GM12891 (cell line): ENCODE data around the gene CEP170B.
"Not testable (repeated sequence)": the region's sequence is repeated elsewhere in the genome, so short reads cannot be mapped to it uniquely, and the experiment has no call there.

Experiments
- DNase-seq: peaks from one replicate; pipeline ENCODE4 v3.0.0; 2011; ENCODE audit warnings: low spot score; ENCODE audit not compliant: insufficient read length
- FAIRE-seq: peaks from 2 replicates; lab custom pipeline; 2011; peaks lifted over from hg19 to GRCh38; lab: Jason Lieb, UNC
- PAX5 ChIP-seq: IDR thresholded peaks from 2 replicates; pipeline ENCODE4 v1.6.1; 2011; ENCODE audit warnings: low read length, moderate library complexity, mild to moderate bottlenecking; ENCODE audit not compliant: insufficient read depth, severe bottlenecking
- POLR2A ChIP-seq: IDR thresholded peaks from 2 replicates; pipeline ENCODE4 v1.6.1; 2011; ENCODE audit warnings: low read depth, low read length, control low read depth
- POLR2AphosphoS5 ChIP-seq: IDR thresholded peaks from 2 replicates; pipeline ENCODE4 v1.6.1; 2011; ENCODE audit warnings: low read depth, low read length, control low read depth
- POU2F2 ChIP-seq: IDR thresholded peaks from 2 replicates; pipeline ENCODE4 v1.6.1; 2011; ENCODE audit warnings: low read depth, mild to moderate bottlenecking, control low read depth, low read length, moderate library complexity
- SPI1 ChIP-seq: IDR thresholded peaks from 2 replicates; pipeline ENCODE4 v1.6.1; 2011; ENCODE audit warnings: low read depth, low read length, control low read depth
- TAF1 ChIP-seq: IDR thresholded peaks from 2 replicates; pipeline ENCODE4 v1.6.1; 2011; ENCODE audit warnings: low read depth, low read length, control low read depth

The CEP170B gene

GRCh38 chr14:104939666-104940410 lies 74.8 kb downstream of the CEP170B start:
- TF ChIP-seq POU2F2 (no peak), PAX5 (no peak), POLR2A (no peak), SPI1 (no peak), POLR2AphosphoS5 (no peak), TAF1 (no peak)
- FAIRE-seq (no peak), DNase-seq (no peak)

DNA sequence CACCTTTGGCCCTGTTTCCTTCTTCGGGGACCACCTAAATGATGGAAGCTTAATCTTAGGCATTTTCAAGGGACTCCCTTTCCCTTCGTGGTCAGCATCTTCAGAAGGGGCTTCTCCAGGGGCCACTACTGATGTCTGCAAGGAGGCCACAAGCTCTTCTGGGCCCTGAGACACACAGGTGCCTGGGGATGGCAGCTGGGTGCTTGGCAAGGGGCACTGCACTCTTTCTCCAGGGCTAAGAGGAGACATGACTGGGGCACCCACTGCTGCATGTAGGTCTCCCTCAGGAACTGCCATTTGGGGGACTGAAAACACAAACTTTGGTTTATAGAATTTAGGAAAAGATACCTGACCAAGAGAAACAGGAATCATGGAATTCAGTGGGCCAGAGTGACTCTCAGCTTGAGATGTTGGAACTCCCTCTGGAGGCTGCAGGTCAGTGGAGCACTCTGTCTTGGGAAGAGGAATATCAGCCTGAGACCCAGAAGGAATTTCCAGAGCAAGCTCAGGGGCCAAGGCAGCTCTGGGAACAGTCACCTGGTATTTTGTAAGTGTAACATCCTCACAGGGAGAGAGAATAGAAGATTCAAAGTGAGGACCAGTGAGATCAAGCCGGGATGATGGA lies 75.6 kb downstream of the CEP170B start:
- TF ChIP-seq POLR2AphosphoS5 (no peak), TAF1 (no peak), PAX5 (no peak), POLR2A (no peak), SPI1 (no peak), POU2F2 (no peak)
- FAIRE-seq (no peak), DNase-seq (no peak)

GRCh38 chr14:104941508-104942365 lies 76.7 kb downstream of the CEP170B start:
- FAIRE-seq, result no peak
- DNase-seq, result no peak
- no peak for TF ChIP-seq TAF1
- TF ChIP-seq POLR2AphosphoS5, result no peak
- no peak for TF ChIP-seq POLR2A
- TF ChIP-seq PAX5, result no peak
- no peak for TF ChIP-seq SPI1
- TF ChIP-seq POU2F2, result no peak

- TF ChIP-seq POU2F2 (no peak), POLR2A (no peak), PAX5 (no peak), TAF1 (no peak), POLR2AphosphoS5 (no peak), SPI1 (no peak)
- DNase-seq (no peak), FAIRE-seq (no peak)
Observed at GRCh38 chr14:104942586-104942985, 77.5 kb downstream of the CEP170B start.

DNA sequence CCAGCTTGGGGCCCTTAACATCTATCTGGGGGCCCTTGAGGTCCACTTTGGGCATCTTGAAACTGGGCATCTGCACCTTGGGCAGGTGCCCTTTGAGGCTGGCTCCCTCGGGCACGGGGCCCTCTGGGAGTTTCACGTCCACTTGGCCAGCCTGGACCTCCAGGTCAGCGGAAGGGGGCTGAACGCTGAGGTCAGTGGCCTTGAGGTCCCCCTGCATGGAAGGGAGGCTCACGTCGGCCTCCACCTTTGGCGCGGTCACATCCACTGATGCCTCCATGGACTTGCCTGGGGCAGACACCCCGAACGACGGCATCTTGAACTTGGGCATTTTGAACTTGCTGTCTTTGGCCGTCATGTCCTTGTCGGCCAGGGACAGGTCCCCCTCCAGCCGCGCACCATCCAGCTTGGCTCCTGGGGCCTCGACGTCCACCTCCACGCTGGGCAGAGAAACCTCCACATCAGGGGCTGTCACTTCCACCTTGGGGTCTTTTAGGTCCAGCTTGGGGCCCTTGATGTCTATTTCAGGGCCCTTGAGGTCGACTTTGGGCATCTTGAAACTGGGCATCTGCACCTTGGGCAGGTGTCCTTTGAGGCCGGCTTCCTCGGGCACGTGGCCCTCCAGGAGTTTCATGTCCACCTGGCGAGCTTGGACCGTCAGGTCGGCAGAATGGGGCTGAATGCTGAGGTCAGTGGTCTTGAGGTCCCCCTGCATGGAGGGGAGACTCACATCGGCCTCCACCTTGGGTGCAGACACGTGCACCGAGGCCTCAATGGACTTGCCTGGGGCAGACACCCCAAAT lies 78.3 kb downstream of the CEP170B start:
- not testable (repeated sequence) for DNase-seq, FAIRE-seq

GRCh38 chr14:104944016-104944308 lies 78.9 kb downstream of the CEP170B start:
- not testable (repeated sequence) for FAIRE-seq, DNase-seq

- not testable (repeated sequence) for FAIRE-seq, DNase-seq
Observed at GRCh38 chr14:104944436-104945205, 79.6 kb downstream of the CEP170B start.

GRCh38 chr14:104945266-104945665 lies 80.2 kb downstream of the CEP170B start:
- DNase-seq, FAIRE-seq: not testable (repeated sequence)
